GM18526 (cell line): ENCODE data around the gene PPP2R5E.

Experiments
- POLR2A ChIP-seq: IDR thresholded peaks from 3 replicates; pipeline ENCODE4 v1.6.1; 2011; ENCODE audit not compliant: insufficient read length; ENCODE audit errors: extremely low read depth

Gene PPP2R5E

GRCh38 chr14:63432228-63432627, 110.9 kb downstream of the PPP2R5E start:
- TF ChIP-seq POLR2A, result no peak

DNA sequence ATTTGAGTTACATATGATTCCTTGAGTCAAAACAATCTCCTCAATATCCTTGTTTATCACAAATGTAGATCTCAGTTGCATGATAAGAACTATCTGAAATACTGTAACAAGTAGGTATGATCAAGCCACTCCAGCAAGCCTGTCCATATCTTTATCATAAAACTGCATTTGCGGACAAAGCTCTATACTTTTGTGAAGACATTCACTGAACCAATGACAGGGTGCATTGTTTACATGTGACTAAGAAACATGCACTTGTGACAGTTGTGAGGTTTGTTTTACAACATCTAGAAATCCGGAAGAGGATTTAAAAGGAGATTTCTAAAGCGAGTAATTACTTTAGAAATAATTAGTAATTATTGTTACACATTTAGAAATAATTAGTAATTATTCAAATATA, 111.7 kb downstream of the PPP2R5E start:
- TF ChIP-seq POLR2A, result no peak

- no peak for TF ChIP-seq POLR2A
Observed at GRCh38 chr14:63428486-63428885, 114.7 kb downstream of the PPP2R5E start.

- TF ChIP-seq POLR2A, result no peak
Observed at GRCh38 chr14:63426838-63427352, 116.3 kb downstream of the PPP2R5E start.

GRCh38 chr14:63423889-63424288, 119.3 kb downstream of the PPP2R5E start:
- no peak for TF ChIP-seq POLR2A

DNA sequence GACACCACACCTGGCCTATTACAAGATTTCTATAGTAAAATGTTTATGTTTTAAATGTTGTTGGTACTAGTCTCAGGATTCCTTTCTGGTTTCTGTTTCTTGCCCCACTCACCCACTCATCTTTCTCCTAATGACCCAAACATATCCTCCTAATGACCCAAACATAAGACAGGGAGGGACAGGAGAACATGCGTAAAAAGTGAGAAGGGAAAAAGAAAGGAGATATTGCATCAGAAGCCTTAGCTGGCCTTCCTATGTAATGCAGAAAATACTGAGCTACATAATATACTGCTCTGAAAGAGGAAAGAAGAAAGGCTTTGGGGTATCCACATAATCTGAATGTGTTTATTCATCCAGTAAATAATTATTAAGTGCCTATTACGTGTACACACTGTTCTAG, 119.8 kb downstream of the PPP2R5E start:
- no peak for TF ChIP-seq POLR2A

DNA sequence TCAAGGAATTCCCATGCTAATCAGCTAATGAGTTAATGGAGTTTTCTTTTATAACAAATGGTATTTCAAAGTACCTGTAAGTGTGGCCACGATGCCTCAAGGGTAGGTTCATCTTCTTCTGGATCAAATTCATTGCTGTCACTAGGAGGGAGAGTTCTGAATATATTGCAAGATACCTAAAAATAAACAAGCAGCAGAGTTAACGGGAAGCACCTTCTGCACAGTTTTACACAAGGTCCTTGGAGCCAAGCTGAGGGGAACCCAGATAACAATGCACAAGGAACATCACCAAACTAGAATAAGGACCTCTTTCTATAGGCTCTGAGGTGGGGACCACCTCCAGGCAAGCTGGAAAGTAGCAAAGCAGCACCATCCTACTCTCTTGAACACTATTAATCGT, 121.3 kb downstream of the PPP2R5E start:
- TF ChIP-seq POLR2A, result no peak

DNA sequence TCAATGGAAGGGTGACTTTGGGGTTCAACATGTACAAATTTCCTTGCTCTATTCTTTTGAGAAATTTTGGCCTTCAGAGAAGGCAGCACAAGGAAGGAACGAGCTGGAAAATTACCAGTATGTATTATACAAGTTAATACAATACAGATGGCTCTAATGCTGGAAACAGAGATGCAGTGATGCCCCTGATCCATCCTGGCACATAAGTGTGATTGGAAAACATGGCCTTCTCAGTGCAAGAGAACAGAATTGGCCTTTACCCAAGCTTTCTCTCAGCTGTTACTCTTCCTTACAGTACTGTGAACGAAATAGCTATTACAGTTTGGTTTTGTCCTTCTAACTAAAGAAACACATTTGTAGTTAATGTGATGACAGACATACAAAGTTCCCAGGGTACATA, 122.0 kb downstream of the PPP2R5E start:
- TF ChIP-seq POLR2A, result no peak

GRCh38 chr14:63418020-63418419, 125.2 kb downstream of the PPP2R5E start:
- TF ChIP-seq POLR2A, result no peak

DNA sequence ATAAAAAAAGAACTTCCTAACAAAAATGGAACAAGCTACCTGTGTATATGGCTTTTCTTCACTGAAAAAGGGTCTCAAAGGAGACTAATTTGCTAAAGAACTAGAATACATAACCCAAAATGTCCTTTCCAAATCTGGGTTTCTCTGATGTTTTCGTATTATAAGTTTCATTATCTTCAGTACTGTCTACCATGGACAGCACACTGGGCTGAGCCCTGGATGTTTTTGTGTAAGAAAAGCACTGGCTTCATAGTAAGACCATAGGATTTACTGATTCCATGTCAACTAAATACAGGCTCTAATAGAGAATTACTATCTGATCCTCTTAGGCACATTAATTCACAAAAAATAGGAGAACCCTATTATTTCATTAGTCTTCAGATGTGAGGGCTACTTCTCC, 130.2 kb downstream of the PPP2R5E start:
- TF ChIP-seq POLR2A, result no peak

- no peak for TF ChIP-seq POLR2A
Observed at GRCh38 chr14:63406333-63406732, 136.8 kb downstream of the PPP2R5E start.

DNA sequence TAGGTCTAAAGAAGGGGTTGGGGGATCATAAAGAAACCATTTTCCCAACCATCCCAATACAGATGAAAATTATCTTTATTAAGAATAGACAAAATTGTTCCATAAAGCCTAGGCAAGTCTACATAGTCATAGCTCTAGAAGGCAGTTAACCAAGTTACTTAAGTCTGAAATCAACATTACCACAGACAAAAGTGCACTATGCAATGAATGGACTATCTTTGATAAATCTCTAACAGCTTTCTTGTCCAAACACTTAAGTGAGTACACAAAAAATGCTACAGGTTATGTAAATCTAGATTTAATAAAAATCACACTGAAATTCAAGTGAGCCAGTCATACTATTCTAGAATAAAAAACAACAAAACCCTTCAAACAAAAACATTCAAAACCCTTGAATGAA, 137.5 kb downstream of the PPP2R5E start:
- no peak for TF ChIP-seq POLR2A

GRCh38 chr14:63404906-63405305, 138.3 kb downstream of the PPP2R5E start:
- no peak for TF ChIP-seq POLR2A

DNA sequence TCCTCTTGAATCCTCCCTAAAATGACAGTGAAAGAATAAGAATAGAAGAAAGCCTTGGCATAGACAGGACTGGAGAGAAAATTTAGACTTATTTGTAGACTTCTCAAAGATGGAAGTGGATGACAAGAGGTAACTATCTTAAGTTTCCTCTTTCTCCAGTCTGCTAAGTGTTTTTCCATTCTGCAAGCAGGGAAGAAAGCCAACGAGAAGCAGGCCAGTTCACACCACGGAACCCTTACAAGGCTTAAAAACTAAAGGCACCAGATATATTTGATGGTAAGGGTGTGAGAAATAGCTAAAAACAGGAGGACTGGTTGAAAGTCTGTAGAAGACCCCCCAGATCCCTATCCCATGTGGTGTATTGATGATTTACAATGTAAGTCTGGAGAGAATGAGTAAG, 141.5 kb downstream of the PPP2R5E start:
- TF ChIP-seq POLR2A, result no peak

- TF ChIP-seq POLR2A, result no peak
Observed at GRCh38 chr14:63398952-63399351, 144.2 kb downstream of the PPP2R5E start.

- no peak for TF ChIP-seq POLR2A
Observed at GRCh38 chr14:63394841-63395240, 148.3 kb downstream of the PPP2R5E start.

DNA sequence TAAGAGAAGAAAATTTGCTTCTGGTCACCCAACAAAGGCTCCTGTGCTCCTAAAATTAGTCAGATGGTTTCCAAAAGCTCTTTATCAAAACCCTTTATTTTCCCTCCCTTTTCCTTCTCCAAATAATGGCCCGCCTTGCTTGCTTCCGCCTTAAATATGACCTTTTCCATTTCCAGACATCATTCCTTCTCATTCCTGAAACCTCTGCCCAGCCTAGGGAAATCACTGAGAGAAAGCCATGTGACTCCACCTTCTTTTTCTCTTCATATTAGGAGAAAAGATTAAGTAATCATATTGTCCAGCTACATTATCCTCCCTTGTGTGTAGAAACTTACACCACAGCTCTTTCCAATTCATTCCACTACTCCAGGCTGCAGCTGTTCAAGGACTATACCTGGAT, 148.7 kb downstream of the PPP2R5E start:
- TF ChIP-seq POLR2A, result no peak

DNA sequence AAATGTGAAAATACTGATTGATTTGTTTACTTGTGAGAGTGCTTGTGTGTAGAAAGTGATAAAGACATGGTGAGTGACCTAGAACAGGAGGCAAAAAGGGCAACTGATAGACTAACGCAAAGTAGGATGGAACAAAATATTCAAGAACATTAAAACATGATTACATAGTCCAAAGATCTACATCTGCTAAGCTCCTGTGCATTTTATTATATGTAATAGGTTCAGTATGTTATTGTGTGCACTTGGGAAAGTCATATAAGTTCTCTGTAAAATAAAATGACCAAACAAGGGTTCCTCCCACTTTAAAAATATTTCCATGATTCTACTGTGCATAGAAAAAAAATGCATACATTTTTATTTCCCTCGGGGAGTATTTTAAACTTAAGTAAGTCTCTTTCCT, 150.2 kb downstream of the PPP2R5E start:
- TF ChIP-seq POLR2A, result no peak

GRCh38 chr14:63392236-63392635, 150.9 kb downstream of the PPP2R5E start:
- TF ChIP-seq POLR2A, result no peak
